ENCODE measurements around the gene MAPK12. TPM values are rescaled to one million over a fixed set of nuclear protein-coding genes. Genes with fewer than 3 reads are reported as not detected.

MAPK12 gene
- total RNA-seq, 1 experiment from 2014 or later = 24.9 TPM

- ChIA-PET POLR2A (interaction anchor here (0.9 kb wide), 1 partner anchor 117 kb away, joined by 3 read pairs; no protein-coding TSS in a partner anchor), CTCF (interaction anchor here (0.6 to 2.0 kb wide), 10 partner anchors 18 to 130 kb away, joined by 3 to 7 read pairs (median 4); no protein-coding TSS in a partner anchor)
- no peak for DNase-seq (ENCODE audit: unreplicated experiment)
- H3K27ac Mint-ChIP-seq (ENCODE audit: low read depth, unreplicated experiment) = no peak overlapping the region
- no TSS peak for BruUV-seq (replicated peaks)
- H3K9me3 Mint-ChIP-seq (ENCODE audit: unreplicated experiment) = no peaks in the 10 kb centered on the region
- intact Hi-C loops (cut with micrococcal nuclease) = loop anchor here (1.0 kb wide), 1 partner anchor 88 kb away; no protein-coding TSS in a partner anchor
- no peak overlapping the region for H3K4me3 Mint-ChIP-seq (ENCODE audit: unreplicated experiment)
- H3K4me1 Mint-ChIP-seq (ENCODE audit: insufficient read depth, unreplicated experiment) = peaks cover 9% of the 10 kb centered on the region
- TF ChIP-seq CTCF (IDR thresholded peaks at IDR 0.05; ENCODE audit: unreplicated experiment) = peak; percentile 40
- H3K27me3 Mint-ChIP-seq (ENCODE audit: insufficient read depth, unreplicated experiment) = no peaks in the 10 kb centered on the region
- H3K36me3 Mint-ChIP-seq (ENCODE audit: insufficient read depth, unreplicated experiment) = peaks cover 32% of the 10 kb centered on the region
Observed at GRCh38 chr22:50236731-50237409, 24.6 kb downstream of the MAPK12 start.

GRCh38 chr22:50233223-50233622 lies 28.3 kb downstream of the MAPK12 start:
- no peak overlapping the region for H3K27ac Mint-ChIP-seq (ENCODE audit: low read depth, unreplicated experiment)
- ChIA-PET CTCF (interaction anchor here (0.9 to 1.5 kb wide), 3 partner anchors 23 to 86 kb away, joined by 3 to 5 read pairs (median 3); no protein-coding TSS in a partner anchor), POLR2A (no interaction called here)
- H3K4me3 Mint-ChIP-seq (ENCODE audit: unreplicated experiment) = no peak overlapping the region
- peaks cover 46% of the 10 kb centered on the region for H3K36me3 Mint-ChIP-seq (ENCODE audit: insufficient read depth, unreplicated experiment)
- intact Hi-C loops (cut with micrococcal nuclease) = no loop called here
- no peaks in the 10 kb centered on the region for H3K27me3 Mint-ChIP-seq (ENCODE audit: insufficient read depth, unreplicated experiment)
- no TSS peak for BruUV-seq (replicated peaks)
- no peak for DNase-seq (ENCODE audit: unreplicated experiment)
- no peak for TF ChIP-seq CTCF (IDR thresholded peaks at IDR 0.05; ENCODE audit: unreplicated experiment)
- no peaks in the 10 kb centered on the region for H3K4me1 Mint-ChIP-seq (ENCODE audit: insufficient read depth, unreplicated experiment)
- no peaks in the 10 kb centered on the region for H3K9me3 Mint-ChIP-seq (ENCODE audit: unreplicated experiment)

- Mint-ChIP-seq H3K36me3 (ENCODE audit: insufficient read depth, unreplicated experiment) (peaks cover 39% of the 10 kb centered on the region), H3K9me3 (ENCODE audit: unreplicated experiment) (no peaks in the 10 kb centered on the region), H3K4me1 (ENCODE audit: insufficient read depth, unreplicated experiment) (no peaks in the 10 kb centered on the region), H3K27ac (ENCODE audit: low read depth, unreplicated experiment) (no peak overlapping the region), H3K27me3 (ENCODE audit: insufficient read depth, unreplicated experiment) (no peaks in the 10 kb centered on the region), H3K4me3 (ENCODE audit: unreplicated experiment) (no peak overlapping the region)
- ChIA-PET CTCF (interaction anchor here (0.7 to 1.5 kb wide), 5 partner anchors 8 to 109 kb away, joined by 3 to 5 read pairs (median 3); no protein-coding TSS in a partner anchor), POLR2A (no interaction called here)
- no TSS peak for BruUV-seq (replicated peaks)
- no peak for TF ChIP-seq CTCF (IDR thresholded peaks at IDR 0.05; ENCODE audit: unreplicated experiment)
- intact Hi-C loops (cut with micrococcal nuclease) = no loop called here
- no peak for DNase-seq (ENCODE audit: unreplicated experiment)
Observed at GRCh38 chr22:50232481-50233151, 28.9 kb downstream of the MAPK12 start.

- Mint-ChIP-seq H3K27ac (ENCODE audit: low read depth, unreplicated experiment) (no peak overlapping the region), H3K4me3 (ENCODE audit: unreplicated experiment) (no peak overlapping the region), H3K9me3 (ENCODE audit: unreplicated experiment) (no peaks in the 10 kb centered on the region), H3K36me3 (ENCODE audit: insufficient read depth, unreplicated experiment) (peaks cover 44% of the 10 kb centered on the region), H3K4me1 (ENCODE audit: insufficient read depth, unreplicated experiment) (no peaks in the 10 kb centered on the region), H3K27me3 (ENCODE audit: insufficient read depth, unreplicated experiment) (no peaks in the 10 kb centered on the region)
- BruUV-seq (replicated peaks) = no TSS peak
- POLR2A ChIA-PET = no interaction called here
- no peak for DNase-seq (ENCODE audit: unreplicated experiment)
- CTCF ChIA-PET = no interaction called here
- no peak for TF ChIP-seq CTCF (IDR thresholded peaks at IDR 0.05; ENCODE audit: unreplicated experiment)
- intact Hi-C loops (cut with micrococcal nuclease) = no loop called here
Observed at GRCh38 chr22:50229370-50229769, 32.1 kb downstream of the MAPK12 start.
